ENCODE results near the gene PDE4D.
"Not testable (repeated sequence)": the region's sequence is repeated elsewhere in the genome, so short reads cannot be mapped to it uniquely, and the experiment has no call there.

Gene PDE4D

GRCh38 chr5:59016925-59017324, 876.6 kb downstream of the PDE4D start:
- DNase-seq (ENCODE audit: low read depth, low spot score), result no peak

GRCh38 chr5:59008816-59009473, 884.6 kb downstream of the PDE4D start:
- DNase-seq (ENCODE audit: low read depth, low spot score), result no peak

- no peak for DNase-seq (ENCODE audit: low read depth, low spot score)
Observed at GRCh38 chr5:59007460-59008063, 886.0 kb downstream of the PDE4D start.

GRCh38 chr5:59005934-59006701, 887.4 kb downstream of the PDE4D start:
- DNase-seq (ENCODE audit: low read depth, low spot score), result no peak

GRCh38 chr5:59003641-59004040, 889.9 kb downstream of the PDE4D start:
- DNase-seq (ENCODE audit: low read depth, low spot score), result no peak

- no peak for DNase-seq (ENCODE audit: low read depth, low spot score)
Observed at GRCh38 chr5:59003124-59003523, 890.4 kb downstream of the PDE4D start.

GRCh38 chr5:59002162-59002825, 891.2 kb downstream of the PDE4D start:
- DNase-seq (ENCODE audit: low read depth, low spot score), result no peak

- DNase-seq (ENCODE audit: low read depth, low spot score), result no peak
Observed at GRCh38 chr5:59001716-59002115, 891.8 kb downstream of the PDE4D start.

- no peak for DNase-seq (ENCODE audit: low read depth, low spot score)
Observed at GRCh38 chr5:59001154-59001553, 892.4 kb downstream of the PDE4D start.

GRCh38 chr5:59000211-59000610, 893.3 kb downstream of the PDE4D start:
- no peak for DNase-seq (ENCODE audit: low read depth, low spot score)

- DNase-seq (ENCODE audit: low read depth, low spot score), result no peak
Observed at GRCh38 chr5:58999804-59000203, 893.7 kb downstream of the PDE4D start.

GRCh38 chr5:58998544-58998943, 895.0 kb downstream of the PDE4D start:
- no peak for DNase-seq (ENCODE audit: low read depth, low spot score)

GRCh38 chr5:58995779-58996178, 897.7 kb downstream of the PDE4D start:
- DNase-seq (ENCODE audit: low read depth, low spot score), result not testable (repeated sequence)

- DNase-seq (ENCODE audit: low read depth, low spot score), result no peak
Observed at GRCh38 chr5:58993461-58993860, 900.1 kb downstream of the PDE4D start.

- no peak for DNase-seq (ENCODE audit: low read depth, low spot score)
Observed at GRCh38 chr5:58988938-58989337, 904.6 kb downstream of the PDE4D start.

GRCh38 chr5:58987193-58987592, 906.3 kb downstream of the PDE4D start:
- DNase-seq (ENCODE audit: low read depth, low spot score), result no peak

- no peak for DNase-seq (ENCODE audit: low read depth, low spot score)
Observed at GRCh38 chr5:58986281-58986680, 907.2 kb downstream of the PDE4D start.

- DNase-seq (ENCODE audit: low read depth, low spot score), result no peak
Observed at GRCh38 chr5:58985759-58986158, 907.8 kb downstream of the PDE4D start.

- DNase-seq (ENCODE audit: low read depth, low spot score), result no peak
Observed at GRCh38 chr5:58985311-58985710, 908.2 kb downstream of the PDE4D start.

GRCh38 chr5:58983526-58984452, 909.7 kb downstream of the PDE4D start:
- DNase-seq (ENCODE audit: low read depth, low spot score), result no peak

GRCh38 chr5:58980890-58981289, 912.6 kb downstream of the PDE4D start:
- no peak for DNase-seq (ENCODE audit: low read depth, low spot score)
